GM19043 (cell line): Measurements from ENCODE around the gene EPB41L5.
"Not testable (repeated sequence)": the region's sequence is repeated elsewhere in the genome, so short reads cannot be mapped to it uniquely, and the experiment has no call there.

Experiments used
- ATAC-seq: cut with Tn5 transposase; IDR thresholded peaks from one replicate; pipeline ENCODE4 v1.9.1; 2021; ENCODE audit warnings: low read depth; ENCODE audit not compliant: unreplicated experiment

The EPB41L5 gene

DNA sequence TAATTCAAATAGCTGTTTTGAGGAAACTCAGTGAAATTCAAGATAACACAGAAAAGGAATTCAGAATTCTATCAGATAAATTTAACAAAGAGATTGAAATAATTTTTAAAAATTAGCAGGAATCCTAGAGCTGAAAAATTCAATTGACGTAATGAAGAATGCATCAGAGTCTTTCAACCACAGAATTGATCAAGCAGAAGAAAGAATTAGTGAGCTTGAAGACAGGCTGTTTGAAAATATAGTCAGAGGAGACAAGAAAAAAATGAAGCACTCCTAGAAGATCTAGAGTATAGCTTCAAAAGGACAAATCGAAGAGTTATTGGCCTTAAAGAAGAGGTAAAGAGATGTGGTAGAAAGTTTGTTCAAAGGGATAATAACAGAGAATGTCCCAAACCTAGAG is 122.1 kb downstream of the EPB41L5 start:
- ATAC-seq, result not testable (repeated sequence)

DNA sequence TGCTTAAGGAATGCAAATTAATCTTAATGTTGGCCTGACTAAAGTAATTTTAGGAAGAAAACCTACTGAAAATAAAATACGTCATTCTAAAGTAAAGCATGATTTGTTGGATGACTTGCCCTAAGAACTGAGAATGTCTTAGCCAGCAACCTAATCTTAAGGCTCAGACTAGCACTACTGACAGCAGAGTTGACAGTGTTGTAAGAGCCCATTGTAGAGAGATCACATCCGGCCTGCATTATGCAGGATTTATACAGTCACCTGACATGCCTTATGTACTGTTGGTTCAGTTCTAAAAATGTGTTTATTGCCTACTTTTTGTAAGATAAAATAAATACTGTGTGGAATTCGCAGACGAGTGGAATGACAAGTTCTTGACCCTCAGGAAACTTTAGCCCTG is 128.0 kb downstream of the EPB41L5 start:
- no peak for ATAC-seq

DNA sequence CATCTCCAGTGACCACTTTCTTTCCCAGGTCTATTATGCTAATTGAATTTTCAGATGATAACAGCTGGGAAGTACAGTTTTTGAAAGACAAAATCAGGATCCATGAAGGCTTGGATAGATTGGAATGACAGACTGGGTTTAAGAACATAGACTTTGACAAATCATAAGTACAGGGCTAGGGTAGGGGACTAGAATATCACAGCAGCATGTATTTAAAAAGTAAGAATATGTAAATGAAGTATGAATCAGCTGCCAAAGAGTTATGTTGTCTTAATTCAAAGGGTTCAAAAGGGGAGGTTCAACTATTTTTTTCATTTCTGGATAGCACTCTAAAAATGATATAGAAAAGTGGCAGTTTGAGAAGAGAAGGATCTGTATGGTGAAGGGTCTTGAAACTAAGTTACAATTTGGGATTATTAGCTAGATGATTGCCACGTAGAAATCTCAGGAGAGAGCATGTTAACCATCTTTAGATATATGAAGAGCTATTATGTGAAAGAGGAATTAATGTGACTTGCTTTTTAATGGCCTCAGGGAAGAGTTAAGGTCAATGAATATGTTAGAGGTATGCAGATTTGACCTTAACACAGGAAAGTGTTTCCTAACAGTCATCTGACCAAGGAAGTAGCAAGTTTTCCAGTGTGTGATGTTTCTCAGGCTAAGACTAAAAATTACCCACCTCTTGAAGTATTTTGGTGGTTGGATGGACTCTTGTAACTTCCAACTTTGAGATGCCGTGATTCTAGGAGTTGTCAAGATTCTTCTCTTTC is 128.6 kb downstream of the EPB41L5 start:
- ATAC-seq, result no peak

DNA sequence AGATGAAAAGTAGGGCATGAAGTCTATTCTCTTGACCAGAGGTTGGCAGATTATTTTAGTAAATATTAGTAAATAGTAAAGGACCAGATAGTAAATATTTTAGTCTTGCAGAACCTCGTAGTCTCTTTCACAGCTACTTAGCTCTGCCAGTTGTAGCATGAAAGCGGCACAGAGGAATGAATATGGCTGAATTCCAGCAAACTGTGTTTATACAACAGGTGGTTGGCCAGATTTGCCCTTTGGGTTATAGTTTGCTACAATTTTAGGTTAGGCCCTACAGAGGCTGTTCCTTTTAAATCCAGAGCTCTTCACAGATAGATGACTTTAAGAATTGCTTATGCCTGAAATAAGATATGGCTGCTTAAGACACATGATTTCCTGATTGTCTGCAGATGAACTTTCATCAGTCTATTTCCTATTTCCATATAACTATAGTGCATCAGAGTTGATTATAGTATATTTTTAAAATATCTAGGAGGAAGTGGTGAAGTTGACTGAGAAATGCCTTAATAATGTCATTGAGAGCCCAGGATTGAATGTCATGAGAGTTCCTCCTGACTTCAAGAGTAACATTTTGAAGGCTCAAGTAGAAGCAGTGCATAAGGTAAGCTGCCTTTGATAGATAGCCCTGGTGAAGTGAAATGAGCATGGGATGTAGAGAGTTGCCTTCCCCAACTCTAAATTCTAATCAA is 129.8 kb downstream of the EPB41L5 start:
- ATAC-seq, result no peak

DNA sequence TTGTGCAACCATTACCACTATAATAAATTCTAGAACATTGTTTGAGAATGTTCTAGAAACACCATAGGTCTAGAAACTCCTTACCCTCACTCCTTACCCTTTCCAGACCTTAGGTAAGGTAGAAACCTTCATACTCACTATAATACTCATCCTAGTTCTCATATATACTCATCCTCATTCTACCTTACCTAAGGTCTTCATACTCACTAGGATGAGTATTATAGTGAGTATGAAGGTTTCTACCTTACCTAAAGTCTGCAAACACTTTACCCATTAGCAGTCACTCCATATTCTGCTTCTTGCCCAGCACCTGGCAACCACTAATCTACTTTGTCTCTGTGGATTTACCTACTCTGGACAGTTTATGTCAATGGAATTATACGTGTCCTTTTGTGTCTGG is 135.4 kb downstream of the EPB41L5 start:
- no peak for ATAC-seq

DNA sequence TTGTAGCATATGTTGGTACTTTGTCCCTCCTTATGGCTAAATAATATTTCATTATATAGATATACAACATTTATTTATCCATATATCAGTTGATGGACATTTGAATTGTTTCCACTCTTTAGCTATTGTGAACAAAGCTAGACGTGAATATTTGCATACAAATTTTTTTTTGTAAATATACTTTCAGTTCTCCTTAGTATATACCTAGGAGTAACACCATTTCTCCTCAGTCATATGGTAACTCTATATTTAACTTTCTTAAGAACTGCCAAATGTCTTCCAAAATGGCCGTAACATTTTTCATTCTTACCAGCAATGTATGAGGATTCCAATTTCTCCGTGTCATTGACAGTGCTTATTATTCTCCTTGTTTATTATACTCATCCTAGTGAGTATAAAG is 135.8 kb downstream of the EPB41L5 start:
- ATAC-seq, result no peak

DNA sequence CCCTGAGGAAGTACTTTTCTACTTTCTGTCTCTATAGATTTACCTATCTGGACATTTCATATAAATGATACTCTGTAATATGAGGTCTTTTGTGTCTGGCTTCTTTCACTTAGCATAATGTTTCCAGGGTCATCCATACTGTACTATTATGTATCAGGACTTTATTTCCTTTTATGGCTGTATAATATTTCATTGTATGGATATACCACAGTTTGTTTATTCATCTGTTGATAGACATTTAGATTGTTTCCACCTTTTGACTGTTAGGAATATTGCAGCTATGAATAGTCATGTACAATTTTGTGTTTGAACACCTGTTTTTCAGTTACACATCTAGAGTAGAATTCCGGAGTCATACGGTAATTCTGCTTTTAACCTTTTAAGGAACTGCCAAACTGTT is 136.5 kb downstream of the EPB41L5 start:
- no peak for ATAC-seq

DNA sequence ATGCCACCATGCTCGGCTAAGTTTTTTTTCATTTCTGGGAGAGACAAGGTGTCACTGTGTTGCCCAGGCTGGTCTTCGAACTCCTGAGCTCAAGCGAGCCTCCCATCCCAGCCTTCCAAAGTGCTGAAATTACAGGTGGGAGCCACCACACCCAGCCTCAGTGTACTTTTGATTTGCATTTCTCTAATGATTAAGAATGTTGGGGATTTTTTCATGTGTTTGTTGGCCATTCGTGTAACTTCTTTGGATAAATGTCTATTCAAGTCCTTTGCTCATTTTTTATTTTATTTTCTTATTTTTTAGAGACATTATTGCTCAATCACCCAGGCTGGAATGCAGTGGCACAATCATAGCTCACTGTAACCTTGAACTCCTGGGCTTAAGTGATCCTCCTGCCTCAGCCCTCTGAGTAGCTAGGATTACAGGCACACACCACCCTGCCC is 137.2 kb downstream of the EPB41L5 start:
- ATAC-seq, result no peak

DNA sequence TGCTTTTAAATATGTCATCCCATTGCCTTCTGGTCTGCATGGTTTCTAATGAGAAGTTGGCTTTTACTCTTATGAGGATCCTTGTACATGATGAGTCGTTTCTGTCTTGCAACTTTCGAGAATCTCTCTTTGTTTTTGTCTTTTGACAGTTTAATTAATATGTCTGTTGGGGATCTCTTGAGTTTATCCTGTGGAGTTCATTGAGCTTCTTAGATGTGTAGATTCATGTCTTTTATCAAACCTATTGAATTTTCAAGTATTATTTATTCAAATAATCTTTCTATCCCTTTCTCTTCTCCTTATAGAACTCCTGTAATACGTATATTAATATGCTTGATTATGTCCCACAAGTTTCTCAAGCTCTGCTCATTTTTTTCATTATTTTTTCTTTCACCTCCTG is 142.4 kb downstream of the EPB41L5 start:
- no peak for ATAC-seq

DNA sequence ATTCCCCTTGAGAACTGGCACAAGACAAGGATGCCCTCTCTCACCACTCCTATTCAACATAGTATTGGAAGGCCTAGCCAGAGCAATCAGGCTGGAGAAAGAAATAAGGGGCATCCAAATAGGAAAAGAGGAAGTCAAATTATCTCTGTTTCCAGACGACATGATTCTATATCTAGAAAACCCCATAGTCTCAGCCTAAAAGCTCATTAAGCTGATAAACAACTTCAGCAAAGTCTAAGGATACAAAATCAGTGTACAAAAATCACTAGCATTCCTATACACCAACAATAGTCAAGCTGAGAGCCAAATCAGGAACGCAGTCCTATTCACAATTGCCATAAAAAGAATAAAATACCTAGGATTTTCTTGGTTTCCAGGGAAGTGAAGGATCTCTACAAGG is 145.8 kb downstream of the EPB41L5 start:
- ATAC-seq, result not testable (repeated sequence)

DNA sequence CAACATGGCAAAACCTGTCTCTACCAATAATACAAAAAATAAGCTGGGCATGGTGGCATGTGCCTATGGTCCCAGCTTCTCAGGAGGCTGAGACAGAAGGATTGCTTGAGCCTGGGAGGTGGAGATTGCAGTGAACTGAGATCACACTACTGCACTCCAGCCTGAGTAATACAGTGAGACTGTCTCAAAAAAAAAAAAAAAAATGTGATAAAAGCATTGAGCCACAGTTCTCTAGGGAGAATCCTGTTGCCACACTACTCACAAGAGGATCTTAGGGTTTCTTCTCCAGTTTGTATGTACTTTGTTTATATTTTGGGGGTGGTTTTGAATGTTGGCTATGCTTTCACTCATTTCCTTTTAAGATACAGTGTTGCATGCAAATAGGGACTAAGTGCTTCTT is 148.3 kb downstream of the EPB41L5 start:
- ATAC-seq, result no peak

DNA sequence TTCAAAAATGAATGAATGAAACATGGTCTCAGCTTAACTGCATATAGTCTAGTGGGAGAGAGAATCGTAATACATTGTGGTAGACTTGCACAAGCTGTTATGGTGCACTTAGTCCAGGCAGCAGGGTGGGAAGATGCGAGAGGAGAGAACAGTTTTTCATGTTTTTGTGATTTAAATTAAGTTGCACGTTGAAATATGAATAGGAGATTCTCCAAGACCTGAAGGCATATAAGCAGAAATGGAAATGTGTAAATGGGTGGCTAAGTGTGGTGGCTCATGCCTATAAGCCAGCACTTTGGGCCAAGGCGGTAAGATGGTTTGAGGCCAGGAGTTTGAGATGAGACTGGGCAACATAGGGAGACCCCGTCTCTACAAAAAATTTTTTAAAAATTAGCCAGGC is 149.8 kb downstream of the EPB41L5 start:
- ATAC-seq, result no peak

DNA sequence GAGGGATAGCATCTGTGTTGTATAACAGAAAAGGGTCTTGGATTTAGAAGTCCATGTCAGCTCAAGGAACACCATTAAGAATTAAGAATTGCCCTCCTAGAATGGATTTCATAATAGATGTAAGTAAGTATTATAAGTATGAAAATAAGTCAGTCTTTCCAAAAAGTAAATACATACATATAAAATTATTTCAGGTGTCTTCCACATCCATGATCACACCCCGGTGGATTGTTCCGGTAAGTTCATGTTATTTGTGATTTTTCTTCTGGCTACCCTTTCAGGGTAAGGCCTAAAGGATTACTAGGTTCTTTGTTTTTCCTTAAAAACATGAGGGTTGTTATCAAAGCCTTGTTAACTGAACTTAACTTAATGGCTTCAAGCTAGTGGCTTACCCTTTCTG is 154.4 kb downstream of the EPB41L5 start:
- no peak for ATAC-seq

DNA sequence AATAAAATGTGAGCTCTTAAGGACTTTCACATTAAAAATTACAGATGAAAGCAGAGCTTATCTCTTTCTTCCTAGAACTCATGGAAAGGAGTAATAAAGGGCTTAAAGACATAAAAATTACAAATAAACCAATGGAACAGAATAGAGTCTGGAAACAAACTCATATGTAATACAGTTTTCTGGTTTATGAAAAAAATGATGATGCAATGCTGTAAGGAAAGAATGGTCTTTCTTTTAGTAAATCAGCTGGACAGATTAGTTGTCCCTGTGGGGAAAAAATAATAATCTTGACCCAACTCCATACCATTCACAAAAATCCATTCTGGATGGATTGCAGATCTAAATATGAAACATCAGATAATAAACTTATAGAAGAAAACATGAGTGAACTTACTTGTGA is 156.1 kb downstream of the EPB41L5 start:
- ATAC-seq, result no peak

DNA sequence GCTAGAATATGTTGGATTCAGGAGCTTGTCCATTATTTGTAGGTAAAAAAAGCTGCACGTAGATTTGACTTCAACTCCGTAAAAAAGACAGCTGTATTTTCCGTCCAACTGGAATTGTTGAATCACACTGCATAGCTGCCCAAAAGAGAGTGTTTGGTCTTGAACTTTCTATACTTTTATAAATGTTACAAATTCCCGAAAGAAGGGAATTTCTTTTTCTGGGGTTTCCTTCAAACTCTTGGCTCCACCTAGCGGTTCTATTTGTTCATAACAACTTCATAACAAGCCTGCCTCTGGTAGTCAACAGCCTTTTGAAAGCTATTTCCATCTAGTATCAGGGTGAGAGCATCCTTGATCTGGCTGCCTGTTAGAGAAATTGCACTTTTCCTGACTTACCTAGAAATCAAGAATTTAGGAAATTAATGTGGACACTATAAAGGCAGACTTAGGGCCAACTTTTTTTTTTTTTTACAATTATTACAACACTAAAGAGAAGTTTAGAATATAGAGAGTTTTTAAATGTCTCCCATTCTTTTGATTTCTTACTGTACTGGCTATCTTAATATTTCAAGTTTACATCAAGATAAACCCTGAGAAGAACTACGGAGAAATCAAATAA is 162.2 kb downstream of the EPB41L5 start:
- ATAC-seq, result no peak

DNA sequence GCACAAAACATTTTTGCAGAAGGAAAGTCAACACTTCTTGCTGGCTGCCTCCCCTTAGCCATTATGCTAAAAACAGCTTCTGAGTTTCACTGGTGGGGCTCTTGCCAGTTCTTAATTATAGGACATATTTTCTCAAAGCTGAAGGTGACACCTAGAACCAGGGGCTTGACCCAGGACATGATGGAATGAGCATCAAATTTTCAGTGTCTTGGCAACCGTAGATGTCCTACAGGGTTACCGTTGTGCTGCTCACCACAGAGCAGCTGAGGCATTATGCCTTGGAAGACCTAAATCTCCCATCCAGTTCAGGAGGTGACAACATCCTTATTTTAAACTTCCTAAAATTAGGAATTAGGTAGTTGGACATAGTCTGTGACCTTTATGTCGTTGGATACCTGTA is 163.6 kb downstream of the EPB41L5 start:
- ATAC-seq, result no peak

DNA sequence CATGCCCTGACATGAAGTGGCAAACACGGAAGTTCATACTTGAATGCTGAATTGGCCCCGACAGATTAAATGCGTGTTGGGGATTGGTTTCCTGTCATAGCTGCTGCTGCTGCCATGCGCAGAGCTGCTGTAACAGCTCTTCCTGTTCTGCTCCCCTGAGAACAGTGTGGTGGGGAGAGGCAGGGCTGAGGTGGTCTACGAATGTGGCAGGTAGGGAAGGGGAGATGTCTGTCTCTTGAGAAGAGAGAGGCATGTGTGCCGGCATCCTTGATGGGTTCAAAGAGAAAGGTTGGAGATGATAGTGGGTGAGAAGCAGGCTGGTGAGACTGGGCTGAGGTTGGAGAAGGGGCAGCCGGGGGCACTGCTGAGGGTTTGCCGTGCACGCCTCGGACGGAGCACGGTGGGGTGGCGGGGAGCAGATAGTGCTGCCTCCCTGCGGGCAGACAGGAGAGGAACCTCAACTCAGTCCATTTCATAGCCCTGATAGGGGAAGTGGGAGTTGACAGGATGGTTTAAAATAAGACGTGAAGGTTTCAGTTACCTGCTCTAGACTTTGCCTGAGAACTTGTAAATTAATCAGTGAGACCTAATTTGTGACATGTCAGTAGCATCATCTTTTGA is 164.2 kb downstream of the EPB41L5 start:
- peak; percentile 96 for ATAC-seq

DNA sequence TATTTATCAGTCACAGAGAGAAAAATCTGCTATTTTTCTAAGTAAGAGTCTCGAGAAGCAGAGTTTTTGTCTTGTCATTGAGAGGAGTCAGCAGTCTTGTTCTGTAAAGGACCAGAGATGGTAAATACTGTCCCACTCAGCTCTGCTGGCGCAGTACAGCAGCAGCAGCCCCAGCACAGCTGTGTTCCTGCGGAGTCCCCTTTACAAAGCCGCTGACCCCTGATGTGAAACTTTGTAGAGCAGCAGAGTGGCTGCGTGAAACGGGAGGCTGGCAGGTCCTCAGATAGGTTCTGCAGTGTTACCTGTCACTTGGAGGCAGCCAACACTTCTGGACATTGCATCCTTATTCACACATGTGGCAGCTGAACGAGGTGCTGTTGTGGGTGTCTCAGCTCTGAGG is 165.1 kb downstream of the EPB41L5 start:
- ATAC-seq, result no peak

DNA sequence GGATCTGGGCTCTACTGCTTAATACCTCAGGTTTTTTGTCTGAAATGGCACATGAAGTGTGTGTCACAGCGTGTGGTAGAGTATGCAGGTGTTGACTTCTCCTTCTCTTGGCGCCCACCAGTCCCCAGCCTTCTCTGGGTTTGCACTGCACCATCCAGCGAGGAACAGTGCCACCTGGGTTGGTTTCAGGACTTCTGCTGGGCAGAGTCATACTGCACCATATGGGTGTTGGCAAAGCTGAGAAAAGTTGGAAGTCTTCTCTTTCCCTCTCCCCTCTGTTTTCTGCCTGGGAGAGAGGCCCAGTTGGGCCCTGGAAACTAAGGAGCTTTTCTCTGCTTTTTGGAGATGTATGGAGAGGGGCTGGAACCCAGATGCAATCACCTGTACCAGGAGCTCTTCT is 166.5 kb downstream of the EPB41L5 start:
- no peak for ATAC-seq

DNA sequence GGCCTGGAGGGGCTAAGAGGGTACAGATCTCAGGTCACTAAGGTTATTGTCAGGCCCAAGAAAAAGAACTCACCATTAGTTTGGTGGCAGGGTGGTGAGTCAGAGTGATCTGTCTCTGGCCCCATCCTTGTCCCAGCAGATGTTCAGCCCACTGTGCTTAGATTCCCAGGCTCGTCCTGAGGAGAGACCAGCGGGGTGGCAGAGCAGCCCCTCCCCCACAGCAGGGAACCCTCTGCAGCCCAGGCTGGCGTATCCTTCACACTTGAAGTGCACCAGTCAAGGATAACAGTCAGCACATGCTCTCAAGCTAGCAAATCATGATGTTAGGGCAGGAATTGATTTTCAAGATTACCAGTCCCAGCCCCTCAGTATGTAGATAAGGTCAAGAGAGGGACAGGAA is 167.2 kb downstream of the EPB41L5 start:
- no peak for ATAC-seq

DNA sequence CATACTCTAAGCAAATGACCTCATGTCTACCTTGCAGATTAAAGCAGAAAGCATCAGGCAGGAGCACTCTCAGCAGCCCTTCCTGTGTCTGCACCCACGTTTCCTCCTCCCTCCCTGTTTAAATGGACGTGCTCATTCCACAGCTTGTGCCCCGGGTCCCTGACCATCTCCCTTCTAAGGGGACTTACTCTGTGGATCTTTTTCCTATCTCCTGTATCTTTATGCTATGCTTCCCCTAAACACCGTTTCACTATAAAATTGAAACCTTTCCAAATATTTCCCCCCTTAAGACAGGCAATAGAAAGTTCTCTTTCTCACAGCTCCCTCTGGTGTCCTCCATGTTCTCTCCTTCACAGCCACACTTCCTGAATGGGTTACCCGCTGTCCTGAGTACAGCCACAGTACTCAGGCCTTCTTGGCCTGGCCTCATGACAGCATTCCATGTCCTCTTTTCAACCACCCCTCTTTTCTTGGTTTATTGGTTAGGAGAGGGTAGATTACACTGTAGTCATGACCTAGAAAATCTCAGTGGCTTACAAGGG is 169.2 kb downstream of the EPB41L5 start:
- no peak for ATAC-seq
